Omental fat pad (tissue), 4 donors: ENCODE data around the gene TRAPPC13. TPM values are rescaled to one million over a fixed set of nuclear protein-coding genes. Genes with fewer than 3 reads are reported as not detected.
"Not testable (repeated sequence)": the region's sequence is repeated elsewhere in the genome, so short reads cannot be mapped to it uniquely, and the experiment has no call there.

Experiments
- ATAC-seq: fragments of 150-250 bp; one replicate; pipeline ENCODE4 v1.9.1; 2016; ENCODE audit warnings: mild to moderate bottlenecking, moderate library complexity; ENCODE audit not compliant: low FRiP score
- DNase-seq: peaks from one replicate; pipeline ENCODE4 v3.0.0-alpha.2; 2019; ENCODE audit warnings: low spot score
- CTCF ChIP-seq, 3 donors: fragments of 450-650 bp; IDR thresholded peaks; one replicate each; pipeline ENCODE4 v1.5.1; 2016 to 2017; ENCODE audit warnings: antibody characterized with exemption in 3 of 3, mild to moderate bottlenecking in 3 of 3, moderate library complexity in 2 of 3
- total RNA-seq, 4 donors: library from RNA; depleted of rRNA; stranded (reverse); fragments of >200 nt; gene quantifications; one replicate each; pipeline ENCODE4 v1.1.0, GENCODE V29; 2016

Gene TRAPPC13
- total RNA-seq, 4 donors from 2014 or later, result 10.2 to 16.1 (median 12.4) TPM

GRCh38 chr5:65651144-65651543 lies 26.3 kb downstream of the TRAPPC13 start:
- DNase-seq, result no peak
- no peak for TF ChIP-seq CTCF (IDR thresholded peaks at IDR 0.05)
- no peak for ATAC-seq

GRCh38 chr5:65654713-65655112 lies 29.9 kb downstream of the TRAPPC13 start:
- TF ChIP-seq CTCF (IDR thresholded peaks at IDR 0.05), result no peak
- ATAC-seq (no peak), DNase-seq (no peak)

- DNase-seq (no peak), ATAC-seq (no peak)
- TF ChIP-seq CTCF (IDR thresholded peaks at IDR 0.05), result no peak
These were observed 39.1 kb downstream of the TRAPPC13 start for GRCh38 chr5:65663804-65664521.

GRCh38 chr5:65668696-65669095 lies 43.9 kb downstream of the TRAPPC13 start:
- ATAC-seq, result no peak
- TF ChIP-seq CTCF (IDR thresholded peaks at IDR 0.05), result no peak

GRCh38 chr5:65672796-65673195 lies 48.0 kb downstream of the TRAPPC13 start:
- ATAC-seq, result no peak
- no peak for DNase-seq
- TF ChIP-seq CTCF (IDR thresholded peaks at IDR 0.05), result no peak

More at GRCh38 chr5:65668696-65669095, 43.9 kb downstream of the TRAPPC13 start:
- DNase-seq, result no peak

GRCh38 chr5:65674749-65675148 lies 49.9 kb downstream of the TRAPPC13 start:
- no peak for TF ChIP-seq CTCF (IDR thresholded peaks at IDR 0.05)
- no peak for ATAC-seq
- DNase-seq, result no peak

GRCh38 chr5:65676056-65676455 lies 51.2 kb downstream of the TRAPPC13 start:
- DNase-seq, ATAC-seq: not testable (repeated sequence)
